Activated CD8-positive, alpha-beta memory T cell treated with anti-CD3 and anti-CD28 coated beads, Interleukin-2, amount 50 U/mL, for 4 hours (primary cell): ENCODE results near the gene PLIN3.
"Not testable (repeated sequence)": the region's sequence is repeated elsewhere in the genome, so short reads cannot be mapped to it uniquely, and the experiment has no call there.

Source experiments
- DNase-seq: peaks from one replicate; pipeline ENCODE4 v3.0.0-alpha.2; 2020

Gene PLIN3

DNA sequence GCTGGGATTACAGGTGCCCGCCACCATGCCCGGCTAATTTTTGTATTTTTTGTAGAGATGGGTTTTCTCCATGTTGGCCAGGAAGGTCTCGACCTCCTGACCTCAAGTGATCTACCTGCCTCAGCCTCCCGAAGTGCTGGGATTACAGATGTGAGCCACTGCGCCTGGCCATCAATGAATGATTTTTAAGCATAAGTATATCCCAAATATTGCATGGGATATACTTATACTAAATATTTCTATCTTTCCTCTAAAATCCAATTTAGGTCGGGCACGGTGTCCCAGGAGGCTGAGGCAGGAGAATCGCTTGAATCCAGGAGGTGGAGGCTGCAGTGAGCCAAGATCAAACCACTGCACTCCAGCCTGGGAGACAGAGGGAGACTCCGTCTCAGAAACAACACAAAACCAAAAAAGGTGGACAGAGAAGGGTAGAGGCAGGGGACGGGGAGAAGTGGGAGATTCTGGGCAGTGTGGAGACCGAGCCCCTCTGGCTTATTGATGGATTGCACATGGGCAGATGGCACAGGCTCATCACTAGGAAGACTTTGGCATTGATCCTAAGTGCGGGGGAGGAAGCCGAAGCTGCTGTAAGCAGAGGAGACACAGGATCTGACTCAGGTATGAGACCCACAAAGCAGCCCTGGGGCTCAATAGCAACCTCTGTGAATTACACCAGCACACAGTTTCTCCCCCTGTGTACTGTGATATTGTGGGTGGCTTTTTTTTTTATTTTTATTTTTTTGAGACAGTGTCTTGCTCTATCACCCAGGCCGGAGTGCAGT, 21.8 kb upstream of the PLIN3 start:
- no peak for DNase-seq

DNA sequence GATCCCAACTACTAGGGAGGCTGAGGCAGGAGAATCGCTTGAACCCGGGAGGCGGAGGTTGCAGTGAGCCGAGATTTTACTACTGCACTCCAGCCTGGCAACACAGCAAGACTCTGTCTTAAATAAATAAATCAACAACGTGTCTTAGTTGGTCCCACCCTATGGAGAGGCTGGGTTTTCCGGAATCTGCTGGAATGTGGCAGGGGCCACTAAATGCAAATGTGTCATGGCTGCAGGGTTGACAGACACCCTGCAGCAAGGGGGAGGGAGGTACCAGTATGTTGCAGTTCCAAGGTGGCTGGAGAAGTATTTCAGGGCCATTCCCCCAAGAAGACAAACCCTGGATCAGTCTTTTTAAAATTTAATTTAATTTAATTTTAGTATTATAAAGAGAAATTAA, 20.3 kb upstream of the PLIN3 start:
- DNase-seq, result not testable (repeated sequence)

DNA sequence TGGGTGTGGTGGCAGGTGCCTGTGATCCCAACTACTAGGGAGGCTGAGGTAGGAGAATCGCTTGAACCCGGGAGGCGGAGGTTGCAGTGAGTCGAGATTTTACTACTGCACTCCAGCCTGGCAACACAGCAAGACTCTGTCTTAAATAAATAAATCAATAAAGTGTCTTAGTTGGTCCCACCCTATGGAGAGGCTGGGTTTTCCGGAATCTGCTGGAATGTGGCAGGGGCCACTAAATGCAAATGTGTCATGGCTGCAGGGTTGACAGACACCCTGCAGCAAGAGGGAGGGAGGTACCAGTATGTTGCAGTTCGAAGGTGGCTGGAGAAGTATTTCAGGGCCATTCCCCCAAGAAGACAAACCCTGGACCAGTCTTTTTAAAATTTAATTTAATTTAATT, 17.5 kb upstream of the PLIN3 start:
- DNase-seq, result not testable (repeated sequence)

DNA sequence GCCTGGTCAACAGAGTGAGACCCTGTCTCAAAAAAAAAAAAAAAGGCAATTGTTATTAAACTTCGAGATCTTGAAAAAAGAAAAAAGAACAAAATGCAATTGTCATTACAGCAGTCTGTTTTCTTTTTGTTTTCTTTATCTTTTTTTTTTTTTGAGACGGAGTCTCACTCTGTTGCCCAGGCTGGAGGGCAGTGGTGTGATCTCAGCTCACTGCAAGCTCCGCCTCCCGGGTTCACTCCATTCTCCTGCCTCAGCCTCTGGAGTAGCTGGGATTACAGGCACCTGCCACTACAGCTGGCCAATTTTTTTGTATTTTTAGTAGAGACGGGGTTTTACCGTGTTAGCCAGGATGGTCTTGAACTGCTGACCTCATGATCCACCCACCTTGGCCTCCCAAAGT, 15.4 kb upstream of the PLIN3 start:
- DNase-seq, result not testable (repeated sequence)

DNA sequence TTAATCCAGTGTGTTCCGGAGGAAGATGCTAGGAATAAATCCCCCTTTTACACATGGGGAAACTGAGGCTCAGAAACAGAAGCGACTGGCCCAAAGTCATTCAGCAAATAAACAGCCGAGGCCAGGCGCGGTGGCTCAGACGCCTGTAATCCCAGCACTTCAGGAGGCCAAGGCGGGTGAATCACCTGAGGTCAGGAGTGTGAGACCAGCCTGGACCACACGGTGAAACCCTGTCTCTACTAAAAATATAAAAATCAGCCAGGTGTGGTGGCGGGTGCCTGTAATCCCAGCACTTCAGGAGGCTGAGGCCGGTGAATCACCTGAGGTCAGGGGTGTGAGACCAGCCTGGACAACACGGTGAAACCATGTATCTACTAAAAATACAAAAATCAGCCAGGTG, 11.6 kb upstream of the PLIN3 start:
- no peak for DNase-seq

DNA sequence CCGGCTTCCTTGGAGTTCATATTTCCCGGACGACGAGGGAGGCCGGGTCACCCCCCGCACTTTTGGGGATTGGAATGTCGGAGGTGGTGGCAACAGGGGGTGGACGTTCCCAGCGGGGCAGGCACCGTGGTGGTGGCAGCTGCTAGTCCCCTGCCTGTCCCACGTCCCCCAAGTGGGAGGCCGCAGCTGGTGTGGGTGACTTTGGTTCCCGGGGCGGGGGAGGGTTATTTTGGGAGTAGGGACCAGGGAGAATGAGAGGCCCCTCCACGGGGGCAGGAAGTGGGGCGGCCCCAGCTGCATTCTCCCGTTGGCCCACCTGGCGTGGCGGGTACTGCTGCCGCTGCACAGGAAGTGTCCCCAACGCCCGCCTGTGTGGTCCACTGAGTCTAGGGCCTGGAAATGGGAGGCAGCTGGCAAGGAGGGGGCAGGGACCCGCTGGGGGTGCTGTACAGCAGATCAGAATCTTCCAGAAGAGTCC, 11.1 kb upstream of the PLIN3 start:
- DNase-seq, result no peak

DNA sequence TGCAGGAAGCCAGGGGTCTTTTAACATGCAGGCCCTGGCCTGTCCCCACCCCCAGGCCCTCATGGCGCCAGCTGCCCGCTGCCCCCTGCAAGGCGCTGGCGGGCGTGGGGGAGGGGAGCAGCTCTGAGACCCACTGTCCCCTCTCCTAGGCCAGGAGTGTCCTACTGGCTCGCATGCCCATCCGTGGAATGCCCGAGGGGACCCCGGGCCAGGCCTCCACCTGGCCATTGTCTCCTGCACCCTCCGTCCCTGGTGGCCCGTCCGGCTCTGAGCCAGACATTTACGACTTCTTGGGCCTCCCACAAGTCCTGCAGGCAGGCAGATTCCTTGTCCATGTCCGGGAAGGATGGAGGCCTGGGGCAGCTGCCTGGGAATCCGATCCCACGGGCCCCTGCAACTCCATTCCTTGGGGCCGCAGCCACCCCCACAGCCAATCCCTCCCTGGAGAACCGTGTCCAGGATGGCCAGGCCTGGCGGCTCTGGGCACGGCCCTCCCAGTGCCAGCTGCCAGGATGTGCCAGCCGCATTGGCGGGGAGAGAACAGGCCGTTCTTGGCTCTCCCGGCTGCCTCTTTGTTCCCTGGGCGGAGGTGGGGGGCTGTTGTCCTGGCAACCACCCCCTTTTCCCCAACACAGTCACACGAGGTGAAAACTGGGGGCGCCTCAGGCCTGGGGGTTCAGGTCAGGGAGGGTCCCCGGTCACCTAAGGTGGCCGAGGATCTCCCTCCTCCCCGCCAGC, 10.5 kb upstream of the PLIN3 start:
- DNase-seq, result no peak

DNA sequence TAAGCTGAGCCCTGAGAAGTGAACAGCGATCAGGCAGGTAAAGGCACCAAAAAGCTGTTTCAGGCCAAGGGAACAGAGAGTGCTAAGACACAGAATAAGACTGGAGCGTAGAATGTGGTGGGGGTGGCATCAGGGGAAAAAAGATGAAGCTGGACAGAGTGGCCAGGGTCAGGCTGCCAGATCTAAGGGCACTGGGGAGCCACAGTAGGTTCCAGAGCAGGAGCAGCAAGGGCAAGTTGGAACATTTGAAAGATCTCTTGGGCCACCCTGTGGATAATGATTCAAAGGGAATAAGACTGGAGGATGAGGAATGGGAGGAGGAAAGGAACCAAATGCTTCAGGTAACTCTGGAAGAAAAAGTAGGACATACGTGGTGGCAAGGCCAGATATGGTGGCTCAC, 6.5 kb upstream of the PLIN3 start:
- no peak for DNase-seq

DNA sequence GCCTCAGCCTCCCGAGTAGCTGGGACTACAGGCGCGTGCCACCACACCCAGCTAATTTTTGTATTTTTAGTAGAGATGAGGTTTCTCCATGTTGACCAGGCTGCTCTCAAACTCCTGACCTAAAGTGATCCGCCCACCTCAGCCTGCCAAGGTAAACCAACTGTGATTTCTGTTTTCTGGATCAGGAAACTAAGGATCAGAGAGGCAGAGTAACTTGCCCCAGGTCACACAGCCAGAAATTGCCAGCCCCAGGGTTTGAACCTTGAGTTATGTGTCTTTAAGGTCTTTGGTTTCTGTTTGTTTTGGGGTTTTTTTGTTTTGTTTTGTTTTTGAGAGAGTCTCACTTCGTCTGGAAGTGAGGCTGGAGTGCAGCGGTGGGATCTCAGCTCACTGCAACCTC, 4.2 kb upstream of the PLIN3 start:
- DNase-seq, result no peak

DNA sequence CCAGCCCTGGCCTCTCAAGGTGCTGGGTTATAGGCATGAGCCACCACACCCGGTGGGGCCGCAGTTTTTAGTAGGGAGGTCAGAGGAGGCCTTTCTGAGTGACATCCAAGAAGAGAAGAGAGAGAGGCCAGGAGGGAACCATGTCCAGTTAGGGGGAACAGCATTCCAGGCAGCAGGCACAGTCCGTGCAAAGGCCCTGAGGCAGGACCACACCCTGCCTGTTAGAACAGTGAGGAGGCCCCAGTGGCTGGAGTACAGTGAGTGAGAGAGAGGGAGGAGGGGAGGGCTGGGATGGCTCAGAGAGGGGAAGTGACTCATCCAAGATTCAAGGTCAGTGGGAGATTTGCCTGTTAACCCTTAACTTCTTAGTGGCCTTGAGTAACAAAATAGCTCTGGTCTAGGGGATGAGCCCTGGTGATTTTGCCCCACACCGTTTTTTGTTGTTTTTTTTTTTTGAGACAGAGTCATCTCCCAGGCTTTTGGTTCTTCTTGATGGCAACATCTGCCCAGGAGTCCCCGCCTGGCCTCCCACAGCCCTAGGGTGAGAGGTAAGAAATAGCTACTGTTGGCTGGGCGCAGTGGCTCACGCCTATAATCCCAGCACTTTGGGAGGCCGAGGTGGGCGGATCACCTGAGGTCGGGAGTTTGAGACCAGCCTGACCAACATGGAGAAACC, 2.7 kb upstream of the PLIN3 start:
- no peak for DNase-seq

DNA sequence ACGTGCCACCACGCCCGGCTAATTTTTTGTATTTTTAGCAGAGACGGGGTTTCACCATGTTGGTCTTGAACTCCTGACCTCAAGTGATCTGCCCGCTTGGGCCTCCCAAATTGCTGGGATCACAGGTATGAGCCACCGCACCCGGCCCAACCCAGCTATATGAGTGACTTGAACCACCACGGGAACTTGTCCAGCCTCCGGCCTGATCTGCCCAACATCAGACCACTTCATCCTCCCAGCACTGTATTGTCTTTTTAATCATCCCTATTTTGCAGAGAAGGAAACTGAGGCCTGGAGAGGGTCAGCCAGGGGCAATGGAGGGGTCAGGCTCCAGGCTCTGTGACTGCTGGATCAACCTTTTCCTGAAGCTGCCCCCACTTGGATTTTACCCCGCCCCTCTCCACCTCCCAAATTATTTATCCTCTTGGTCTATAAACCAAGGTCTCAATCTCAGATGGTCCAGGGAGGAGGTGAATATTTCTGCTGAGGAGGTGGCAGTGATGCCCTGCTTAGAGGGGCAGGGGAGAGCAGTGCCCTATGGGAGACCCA, 893 bp upstream of the PLIN3 start:
- DNase-seq, result no peak

DNA sequence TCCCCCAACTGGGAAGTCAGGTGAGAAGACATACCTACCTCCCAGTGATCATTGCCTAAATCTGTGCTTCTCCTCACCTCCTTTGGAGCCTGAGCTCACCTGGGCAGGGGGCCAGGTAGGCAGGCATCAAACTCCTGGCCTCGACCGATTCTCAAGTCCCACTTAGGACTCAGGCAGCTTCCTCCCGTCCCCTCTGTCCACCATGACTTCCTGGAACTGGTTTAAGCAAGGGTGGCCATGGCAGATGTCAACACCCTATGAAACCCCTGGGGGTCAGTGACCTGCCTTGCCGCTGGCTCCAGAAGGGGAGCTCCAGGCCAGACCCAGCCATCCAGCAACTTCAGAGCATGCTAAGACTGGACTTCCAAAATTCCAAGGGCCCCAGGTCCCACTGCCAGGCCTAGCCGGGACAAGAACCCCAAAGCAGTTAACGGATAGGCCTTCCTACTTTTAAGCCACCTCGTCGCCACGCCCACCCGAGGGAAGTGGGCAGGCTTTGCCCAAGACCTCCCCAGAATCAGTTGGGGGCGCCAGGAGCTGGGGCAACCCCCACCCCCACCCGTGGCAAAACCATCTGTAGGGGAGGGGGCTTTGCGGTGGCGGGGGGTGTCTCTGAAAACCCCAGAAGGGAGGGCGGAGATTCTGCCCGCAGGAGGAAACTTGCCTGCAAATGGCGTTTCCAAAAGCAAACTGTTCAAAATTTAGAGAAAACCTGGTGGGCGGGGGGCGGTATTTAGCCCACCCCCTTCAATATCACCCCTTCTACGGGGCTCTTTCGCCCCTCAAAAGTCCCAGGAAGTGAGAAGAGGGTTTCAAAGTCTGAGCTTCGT, 657 bp downstream of the PLIN3 start:
- peak; percentile 59 for DNase-seq

DNA sequence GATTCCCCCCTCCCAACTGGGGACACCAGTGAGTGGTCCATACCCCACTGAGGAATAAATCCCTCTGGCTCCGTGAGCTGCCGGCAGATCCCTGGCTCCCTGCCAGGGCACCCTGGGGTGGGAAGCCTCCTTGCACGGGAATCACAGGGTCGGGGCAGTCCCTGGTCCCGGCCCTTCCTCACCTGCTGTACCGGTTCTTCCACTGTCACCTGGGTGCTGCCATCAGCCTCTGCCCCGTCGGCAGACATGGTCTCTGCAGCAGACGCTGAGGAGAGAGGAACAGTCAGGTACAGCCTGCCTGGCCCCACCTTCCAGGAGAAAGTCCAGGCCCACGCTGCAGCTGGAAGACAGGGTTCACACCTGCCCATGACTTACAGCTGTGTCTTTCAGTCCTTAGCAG, 6.3 kb downstream of the PLIN3 start:
- DNase-seq, result no peak

DNA sequence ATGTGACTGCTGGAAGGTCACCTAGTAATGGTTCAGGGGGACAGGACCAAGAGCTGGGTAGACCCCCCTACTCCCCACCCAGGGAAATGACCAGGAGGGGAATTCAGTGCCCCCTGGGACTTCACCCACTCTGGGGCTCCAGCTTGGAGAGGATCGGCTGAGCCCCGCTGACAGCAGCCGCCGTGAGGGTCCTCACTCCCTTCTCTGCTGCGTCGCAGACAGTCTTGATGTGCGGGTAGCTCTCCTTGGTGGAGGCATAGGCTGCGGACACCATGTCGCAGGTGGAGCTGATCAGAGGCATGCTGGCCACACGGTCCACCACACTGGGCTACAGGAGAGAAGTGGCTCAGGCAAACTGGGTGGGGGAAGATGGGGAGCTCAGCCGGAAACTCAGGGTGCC, 7.8 kb downstream of the PLIN3 start:
- DNase-seq, result no peak

DNA sequence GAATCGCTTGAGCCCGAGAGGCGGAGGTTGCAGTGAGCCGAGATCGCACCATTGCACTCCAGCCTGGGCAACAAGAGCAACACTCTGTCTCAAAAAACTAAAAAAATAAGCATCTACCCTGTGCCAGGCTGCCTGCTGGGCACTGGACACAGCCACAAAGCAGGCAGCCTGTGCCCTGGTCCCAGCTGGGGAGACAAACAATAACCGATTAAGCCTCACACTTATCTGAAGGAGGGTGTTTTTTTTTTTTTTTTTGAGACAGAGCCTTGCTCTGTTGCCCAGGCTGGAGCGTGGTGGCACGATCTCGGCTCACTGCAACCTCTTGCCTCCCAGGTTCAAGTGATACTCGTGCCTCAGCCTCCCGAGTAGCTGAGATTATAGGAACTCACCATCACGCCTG, 11.0 kb downstream of the PLIN3 start:
- not testable (repeated sequence) for DNase-seq

DNA sequence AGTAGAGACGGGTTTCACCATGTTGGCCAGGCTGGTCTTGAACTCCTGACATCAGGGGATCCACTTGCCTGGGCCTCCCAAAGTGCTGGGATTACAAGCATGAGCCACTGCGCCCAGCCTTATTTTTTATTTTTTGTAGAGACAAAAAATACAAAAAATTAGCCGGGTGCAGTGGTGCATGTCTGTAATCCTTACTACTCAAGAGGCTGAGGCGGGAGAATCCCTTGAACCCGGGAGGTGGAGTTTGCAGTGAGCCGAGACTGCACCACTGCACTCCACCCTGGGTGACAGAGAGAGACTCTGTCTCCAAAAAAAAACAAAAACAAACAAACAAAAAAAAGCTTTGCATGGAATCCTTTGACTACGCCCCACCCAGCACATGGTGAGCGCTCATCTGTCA, 14.0 kb downstream of the PLIN3 start:
- DNase-seq, result not testable (repeated sequence)

DNA sequence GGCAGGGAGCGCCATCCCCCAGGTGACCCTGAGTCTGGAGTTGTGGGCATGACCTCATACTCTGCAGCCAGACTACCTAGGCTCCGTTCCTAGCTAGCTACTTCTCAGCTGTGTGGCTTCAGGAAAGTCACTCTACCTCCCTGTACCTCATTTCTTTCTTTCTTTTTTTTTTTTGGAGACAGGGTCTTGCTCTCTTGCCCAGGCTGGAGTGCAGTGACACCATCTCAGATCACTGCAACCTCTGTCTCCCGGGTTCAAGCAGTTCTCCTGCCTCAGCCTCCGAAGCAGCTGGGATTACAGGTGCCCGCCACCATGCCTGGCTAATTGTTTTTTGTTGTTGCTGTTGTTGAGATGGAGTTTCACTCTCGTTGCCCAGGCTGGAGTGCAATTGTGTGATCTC, 15.0 kb downstream of the PLIN3 start:
- DNase-seq, result no peak

DNA sequence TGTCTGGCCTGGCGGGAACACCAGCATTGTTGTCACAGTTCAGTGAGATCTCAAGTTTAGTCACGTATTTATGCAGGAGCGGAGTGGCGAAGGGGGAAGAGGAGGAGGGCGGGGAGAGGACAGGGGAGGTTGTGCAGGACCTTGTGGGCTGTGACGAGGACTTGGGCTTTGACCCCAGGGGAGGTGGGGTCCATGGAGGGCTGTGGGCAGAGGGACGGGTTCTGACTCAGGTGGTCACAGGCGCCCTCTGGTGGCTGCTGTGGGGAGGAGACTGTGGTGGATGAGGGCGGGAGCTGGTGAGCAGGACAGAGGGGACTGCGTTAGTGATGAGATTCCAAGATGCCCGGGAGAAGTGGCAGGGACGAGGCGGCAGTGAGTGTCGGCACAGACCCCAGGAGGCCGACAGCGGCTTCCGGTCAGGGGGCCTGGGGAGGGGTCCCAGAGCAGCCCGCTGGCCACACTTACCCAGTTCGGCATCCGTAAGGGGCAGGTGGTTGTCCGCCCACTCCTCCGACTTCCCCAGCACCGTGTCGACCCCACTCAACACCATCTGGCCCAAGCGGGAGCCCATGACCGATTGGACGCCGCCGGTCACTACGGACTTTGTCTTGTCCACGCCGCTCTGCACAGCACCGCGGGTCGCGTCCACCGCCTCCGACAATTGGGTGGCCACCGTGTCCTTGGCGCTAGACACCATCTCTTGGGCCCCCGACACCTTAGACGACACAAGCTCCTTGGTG, 15.7 kb downstream of the PLIN3 start:
- peak; percentile 82 for DNase-seq

DNA sequence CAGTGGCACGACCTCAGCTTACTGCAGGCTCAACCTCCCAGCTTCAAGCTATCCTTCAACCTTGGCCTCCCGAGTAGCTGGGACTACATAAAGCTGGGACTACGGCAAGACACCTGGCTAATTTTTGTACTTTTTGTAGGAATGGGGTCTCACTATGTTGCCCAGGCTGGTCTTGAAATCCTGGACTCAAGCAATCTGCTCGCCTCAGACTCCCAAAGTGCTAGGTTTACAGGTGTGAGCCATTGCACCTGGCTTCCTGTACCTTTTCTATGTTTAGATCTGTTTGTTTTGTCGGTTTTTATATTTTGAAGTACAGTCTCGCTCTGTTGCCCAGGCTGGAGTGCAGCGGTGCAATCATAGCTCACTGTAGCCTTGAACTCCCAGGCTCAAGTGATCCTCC, 18.4 kb downstream of the PLIN3 start:
- DNase-seq, result no peak

DNA sequence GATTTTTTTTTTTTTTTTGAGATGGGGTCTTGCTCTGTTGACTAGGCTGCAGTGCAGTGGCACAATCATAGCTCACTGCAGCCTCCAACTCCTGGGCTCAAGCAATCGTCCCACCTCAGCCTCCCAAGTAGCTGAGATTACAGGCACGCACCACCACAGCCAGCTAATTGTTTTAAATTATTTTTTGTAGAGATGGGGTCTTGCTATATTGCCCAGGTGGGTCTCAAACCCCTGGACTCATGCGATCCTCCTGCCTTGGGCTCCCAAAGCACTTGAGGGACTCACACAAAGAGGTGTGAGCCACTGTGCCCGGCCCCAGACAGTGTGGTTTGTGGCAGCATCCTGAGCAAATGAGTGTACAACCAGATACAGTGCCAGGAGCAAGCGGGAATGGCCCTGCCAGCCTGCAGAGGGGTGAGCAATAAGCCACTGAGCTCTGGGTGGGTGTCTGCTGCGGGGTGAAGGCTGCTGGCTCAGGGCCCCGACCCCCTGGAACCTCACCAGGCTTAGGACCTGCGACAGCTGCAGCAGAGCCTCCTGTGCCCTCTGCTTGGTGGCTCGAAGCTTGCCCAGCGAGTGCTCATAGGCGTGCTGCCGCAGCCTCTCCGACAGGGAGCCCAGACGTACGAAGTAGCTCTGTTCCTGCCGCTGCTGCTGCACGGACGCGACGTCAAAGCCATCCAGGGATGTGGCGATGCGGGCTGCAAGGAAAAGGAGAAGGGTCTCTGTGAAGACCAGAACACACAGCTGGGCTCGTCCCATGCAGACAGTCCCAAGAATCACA, 20.1 kb downstream of the PLIN3 start:
- no peak for DNase-seq

DNA sequence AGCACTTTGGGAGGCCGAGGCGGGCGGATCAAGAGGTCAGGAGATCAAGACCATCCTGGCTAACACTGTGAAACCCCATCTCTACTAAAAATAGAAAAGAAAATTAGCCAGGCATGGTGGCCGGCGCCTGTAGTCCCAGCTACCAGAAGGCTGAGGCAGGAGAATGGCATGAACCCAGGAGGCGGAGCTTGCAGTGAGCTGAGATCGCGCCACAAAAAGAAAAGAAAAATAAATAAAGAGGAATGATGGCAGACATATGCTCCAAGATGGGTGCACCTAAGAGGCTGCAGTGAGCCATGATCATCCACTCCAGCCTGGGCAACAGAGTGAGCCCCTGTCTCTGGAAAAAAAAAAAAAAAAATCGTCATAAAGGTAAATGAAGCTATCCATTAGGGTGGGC, 21.5 kb downstream of the PLIN3 start:
- DNase-seq, result not testable (repeated sequence)
